NCI-H2196 (cell line): Measurements from ENCODE around the gene TJP2.

ENCODE experiments used
- DNase-seq: peaks from one replicate; lab custom pipeline; 2025; ENCODE audit not compliant: unreplicated experiment; lab: John Stamatoyannopoulos, UW

The TJP2 gene

GRCh38 chr9:69190086-69190862, 16.2 kb downstream of the TJP2 start:
- DNase-seq = no peak

GRCh38 chr9:69190863-69191181, 16.7 kb downstream of the TJP2 start:
- DNase-seq = no peak

DNA sequence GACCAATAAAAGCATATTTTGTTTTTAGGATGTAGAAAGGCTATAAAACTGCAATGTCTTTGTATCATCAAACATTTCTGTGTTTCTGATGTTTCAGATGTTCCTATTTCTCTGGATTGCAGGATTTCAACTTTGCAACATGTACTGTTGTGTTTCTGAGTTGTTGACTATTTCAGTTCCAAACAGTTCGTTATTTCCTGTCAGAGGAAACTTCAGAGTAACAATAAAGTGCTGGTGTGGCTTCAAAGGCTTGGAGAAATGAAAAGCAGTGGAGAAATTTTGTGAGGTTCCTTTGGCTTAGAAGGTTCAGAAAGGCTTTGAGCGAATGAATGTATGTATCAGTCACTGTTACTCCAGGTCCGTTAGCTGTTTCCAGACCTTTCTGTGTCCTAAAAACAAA, 17.2 kb downstream of the TJP2 start:
- DNase-seq = no peak

- no peak for DNase-seq
Observed at GRCh38 chr9:69192214-69192613, 18.1 kb downstream of the TJP2 start.

DNA sequence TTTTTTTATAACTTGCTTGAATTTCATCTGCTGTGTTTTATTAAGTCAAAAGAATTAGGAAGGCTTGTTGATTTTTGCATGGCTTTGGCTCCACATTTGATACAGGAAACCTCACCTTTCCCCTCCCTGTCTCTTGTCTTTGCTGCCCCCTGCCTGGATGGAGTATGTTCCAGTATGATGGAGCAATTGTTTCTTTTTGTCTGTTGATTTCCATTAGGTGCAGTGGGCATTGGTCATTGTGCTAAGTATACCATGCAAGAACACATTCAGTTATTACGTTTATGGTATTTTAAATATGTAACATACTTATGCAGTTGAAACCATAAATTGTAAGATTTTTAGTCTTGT, 19.6 kb downstream of the TJP2 start:
- DNase-seq = peak; percentile 20

DNA sequence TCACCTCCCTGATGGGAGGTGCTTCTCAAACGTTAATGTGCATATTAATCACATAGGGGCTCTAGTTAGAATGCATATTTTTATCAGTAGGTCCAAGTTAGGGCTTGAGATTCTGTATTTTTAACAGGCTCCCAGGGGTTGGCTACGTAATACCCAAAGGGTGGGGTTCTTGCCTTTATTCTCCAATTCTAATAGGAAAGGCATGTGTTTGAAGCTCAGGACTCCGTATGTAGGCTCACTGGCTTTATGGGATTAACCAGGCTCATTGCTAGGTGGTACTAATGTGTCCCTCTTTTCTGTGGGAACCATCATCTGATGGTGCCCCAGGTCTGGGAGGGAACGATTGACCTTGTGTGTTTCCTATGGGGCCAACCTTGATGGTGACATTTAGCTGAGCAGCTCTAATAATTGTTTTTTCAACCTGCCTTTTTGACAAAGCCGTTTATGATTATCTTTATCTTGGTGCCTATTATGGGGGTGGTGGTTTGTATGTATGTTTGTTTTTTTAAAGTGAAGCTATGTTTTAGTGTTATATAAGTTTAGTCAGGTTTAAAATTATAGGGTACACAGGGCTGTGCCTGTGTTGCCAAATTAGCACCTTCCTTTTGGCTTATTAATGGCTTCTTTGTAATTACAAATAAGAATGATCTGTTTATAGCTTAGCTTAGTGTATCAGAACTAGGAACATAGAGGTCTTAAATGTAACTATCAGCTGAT, 20.8 kb downstream of the TJP2 start:
- no peak for DNase-seq

DNA sequence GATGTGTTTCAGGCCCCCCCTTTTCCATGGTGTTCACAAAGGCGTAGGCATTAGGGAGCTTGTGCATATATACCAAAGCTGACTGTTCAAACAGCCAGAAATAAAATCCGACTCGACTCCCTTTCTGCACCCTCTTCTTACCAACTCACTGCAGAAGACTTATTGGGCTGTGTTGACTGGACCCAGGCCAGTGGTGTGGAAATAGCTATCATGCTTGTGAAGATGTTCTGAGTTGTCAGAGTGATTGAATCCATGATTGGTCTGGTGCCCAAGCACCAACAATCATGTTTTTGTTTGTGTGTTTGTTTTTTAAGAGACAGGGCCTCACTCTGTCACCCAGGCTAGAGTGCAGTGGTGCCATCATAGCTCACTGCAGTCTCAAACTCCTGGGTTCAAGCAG, 21.6 kb downstream of the TJP2 start:
- no peak for DNase-seq

DNA sequence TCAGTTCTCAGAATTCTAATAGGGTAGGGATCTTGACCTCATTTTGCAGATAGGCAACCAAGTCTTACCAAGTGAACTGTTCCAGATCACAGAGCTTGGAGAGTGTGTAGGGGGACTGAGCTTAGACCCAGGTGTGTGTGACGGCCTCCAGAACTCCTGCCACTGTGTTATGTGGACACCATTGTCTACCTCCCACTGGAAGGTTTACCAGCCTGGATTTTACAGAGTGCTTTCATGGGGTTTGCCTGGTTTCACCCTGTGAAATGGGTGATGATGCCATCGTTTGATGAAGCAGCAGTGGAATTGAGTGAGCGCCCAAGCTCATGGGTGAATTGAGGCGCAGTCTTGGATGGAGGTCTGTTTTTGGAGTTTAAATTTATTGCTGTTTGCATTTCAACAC, 23.6 kb downstream of the TJP2 start:
- no peak for DNase-seq

DNA sequence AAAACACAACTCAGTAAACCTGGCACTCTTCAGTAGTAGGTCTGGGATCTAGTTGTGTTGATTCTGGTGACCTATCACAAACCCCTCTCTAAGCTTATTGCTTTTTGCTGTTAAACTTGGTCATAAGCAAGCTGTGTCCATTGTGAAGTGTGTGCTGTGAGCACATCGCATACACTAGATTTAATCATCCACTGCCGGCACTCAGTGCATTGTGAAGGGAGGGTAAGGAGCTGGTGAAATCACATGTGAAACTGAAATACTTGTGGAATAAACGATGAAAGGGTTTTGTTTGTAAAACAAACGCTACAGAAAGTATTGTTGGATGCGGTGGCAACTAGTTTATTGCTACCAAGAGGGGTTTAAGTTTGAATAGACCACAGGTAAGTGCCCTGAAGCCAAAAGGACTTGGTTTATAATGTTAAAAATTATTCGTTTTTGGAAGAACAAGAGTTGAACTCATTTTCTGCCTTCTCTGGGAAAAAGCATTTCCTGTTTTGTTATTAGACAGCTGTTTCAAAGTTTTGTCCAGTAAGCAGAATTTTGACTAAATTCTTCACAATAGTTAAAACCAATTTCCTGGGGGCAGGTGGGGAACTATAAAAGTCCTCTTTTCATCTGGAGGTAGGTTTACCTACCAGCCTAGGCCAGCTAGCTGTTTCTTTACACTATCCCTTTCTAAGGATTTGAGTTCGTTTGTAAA, 24.6 kb downstream of the TJP2 start:
- no peak for DNase-seq

- no peak for DNase-seq
Observed at GRCh38 chr9:69199769-69200470, 25.8 kb downstream of the TJP2 start.

DNA sequence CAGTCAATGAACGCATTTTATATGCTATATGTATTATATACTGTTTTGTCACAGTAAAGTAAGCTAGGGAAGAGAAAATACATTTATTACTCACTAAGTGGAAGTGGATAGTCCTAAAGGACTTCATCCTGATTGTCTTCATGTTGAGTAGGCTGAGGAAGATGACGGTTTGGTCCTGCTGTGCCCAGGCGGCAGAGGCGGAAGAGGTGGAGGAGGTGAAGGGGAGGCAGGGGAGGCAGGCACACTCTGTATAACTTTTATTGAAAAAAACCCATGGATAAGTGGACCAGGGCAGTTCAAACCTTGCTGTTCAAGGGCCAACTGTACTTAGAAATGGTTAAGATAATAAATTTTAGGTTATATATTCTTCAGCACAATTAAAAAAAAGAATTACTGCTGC, 28.5 kb downstream of the TJP2 start:
- DNase-seq = no peak

DNA sequence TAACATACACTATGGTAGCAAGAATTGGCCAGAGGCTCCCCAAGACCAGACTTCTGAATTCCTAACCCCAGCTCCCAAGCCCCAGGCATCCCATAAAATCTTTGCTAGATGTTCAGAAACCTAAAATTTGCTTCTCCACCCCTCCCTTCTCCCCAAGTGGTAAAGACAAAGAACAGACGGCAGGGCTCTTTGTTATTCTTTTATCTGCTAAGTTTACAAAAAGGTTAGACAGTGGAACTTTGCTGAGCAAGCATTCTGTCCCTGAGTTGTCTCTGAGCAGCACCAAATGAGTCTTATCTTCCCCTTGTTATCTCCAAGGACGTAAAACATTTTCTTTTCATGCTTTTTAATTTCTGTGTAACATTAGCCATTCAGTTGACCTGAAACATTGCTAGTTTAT, 30.2 kb downstream of the TJP2 start:
- DNase-seq = no peak

DNA sequence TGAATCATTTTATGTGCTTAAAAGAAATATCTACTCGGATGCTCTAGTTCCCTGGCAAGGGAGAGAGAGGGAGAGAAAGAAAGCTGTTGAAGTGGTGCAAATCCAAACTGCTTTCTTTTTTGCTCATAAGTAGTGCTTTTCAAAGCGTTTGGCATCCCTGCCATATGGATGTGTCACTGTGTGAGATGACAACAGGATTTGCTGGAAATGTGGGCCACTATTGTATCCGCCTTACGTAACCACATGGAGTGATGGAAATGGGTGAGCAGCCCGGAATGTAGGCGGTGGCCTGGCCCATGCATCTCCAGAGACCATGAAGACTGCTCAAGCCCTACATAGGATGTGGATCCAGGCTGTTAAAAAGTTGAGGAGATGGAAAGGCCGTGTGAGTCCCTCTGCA, 30.8 kb downstream of the TJP2 start:
- DNase-seq = no peak

- DNase-seq = no peak
Observed at GRCh38 chr9:69206047-69206446, 32.0 kb downstream of the TJP2 start.

DNA sequence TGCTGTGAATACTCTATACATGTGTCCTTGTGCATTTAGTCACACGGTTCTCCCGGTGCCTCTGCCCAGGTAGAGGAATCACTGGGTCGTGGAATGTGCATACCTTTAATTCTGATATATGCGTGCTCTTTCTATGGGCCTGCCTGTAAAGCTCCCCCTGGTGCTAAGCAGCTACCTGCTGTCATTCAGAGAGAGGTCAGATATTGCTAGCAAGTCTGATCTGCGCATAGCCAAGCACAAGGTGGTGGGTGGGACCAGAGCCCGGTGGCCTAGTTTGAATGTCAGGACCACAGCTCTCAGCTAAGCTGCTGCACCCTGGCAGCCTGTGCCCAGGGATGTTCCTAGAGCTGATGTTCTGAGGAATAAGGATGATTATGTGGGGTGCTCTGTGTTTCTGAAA, 33.4 kb downstream of the TJP2 start:
- no peak for DNase-seq

- DNase-seq = no peak
Observed at GRCh38 chr9:69211424-69212036, 37.5 kb downstream of the TJP2 start.

GRCh38 chr9:69213647-69214046, 39.6 kb downstream of the TJP2 start:
- DNase-seq = no peak

DNA sequence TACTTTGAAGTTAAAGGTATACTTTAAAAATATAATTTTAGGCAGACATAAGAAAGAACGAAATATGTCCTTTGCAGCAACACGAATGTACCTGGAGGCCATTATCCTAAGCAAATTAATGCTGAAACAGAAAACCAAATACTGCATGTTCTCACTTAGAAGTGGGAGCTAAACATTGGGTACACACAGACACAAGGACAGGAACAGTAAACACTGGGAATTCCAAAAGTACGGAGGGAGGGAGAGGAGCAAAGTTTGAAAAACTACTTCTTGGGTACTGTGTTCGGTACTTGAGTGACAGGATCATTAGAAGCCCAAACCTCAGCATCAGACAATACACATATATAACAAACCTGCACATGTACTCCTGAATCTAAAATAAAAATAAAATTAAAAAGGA, 40.9 kb downstream of the TJP2 start:
- DNase-seq = no peak

DNA sequence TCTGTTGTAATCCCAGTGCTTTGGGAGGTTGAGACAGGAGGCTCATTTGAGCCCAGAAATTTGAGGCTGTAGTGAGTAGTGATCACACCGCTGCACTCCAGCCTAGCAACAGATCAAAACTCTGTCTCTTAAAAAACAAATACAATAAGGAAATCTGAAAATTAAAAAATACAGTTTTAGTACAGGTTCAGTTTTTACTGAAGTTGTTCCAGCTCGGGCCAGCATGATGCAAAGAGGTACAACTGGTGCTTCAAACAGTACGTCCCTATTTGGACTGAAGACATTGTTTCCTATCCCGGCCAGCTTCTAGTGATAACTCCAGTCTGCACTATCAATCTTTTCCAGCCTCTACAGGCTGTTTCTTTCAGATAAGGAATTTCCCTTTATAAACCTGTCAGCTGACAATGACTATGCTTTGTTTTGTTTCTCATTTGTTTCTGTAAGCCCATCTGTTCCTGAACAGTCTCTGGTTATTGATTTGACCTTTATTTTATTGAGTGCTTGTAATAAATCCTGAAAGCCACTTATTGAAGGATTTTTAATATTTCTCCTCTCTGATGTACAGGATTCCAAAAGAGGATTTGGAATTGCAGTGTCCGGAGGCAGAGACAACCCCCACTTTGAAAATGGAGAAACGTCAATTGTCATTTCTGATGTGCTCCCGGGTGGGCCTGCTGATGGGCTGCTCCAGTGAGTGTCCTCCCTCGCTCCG, 41.9 kb downstream of the TJP2 start:
- DNase-seq = no peak

DNA sequence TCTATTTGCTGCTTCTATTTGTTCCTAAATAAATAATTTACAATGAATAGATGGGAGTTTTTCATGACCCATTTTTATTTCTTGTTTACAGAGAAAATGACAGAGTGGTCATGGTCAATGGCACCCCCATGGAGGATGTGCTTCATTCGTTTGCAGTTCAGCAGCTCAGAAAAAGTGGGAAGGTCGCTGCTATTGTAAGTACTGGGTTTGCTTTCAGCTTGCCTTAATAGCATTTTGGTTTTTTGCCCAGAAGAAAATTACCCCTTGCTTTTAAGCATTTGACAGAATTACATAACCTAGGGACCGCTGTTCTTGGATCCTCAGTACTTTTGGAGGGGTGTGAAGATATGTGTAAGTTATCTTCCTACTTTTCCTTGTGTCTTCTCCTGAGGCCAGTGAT, 44.1 kb downstream of the TJP2 start:
- no peak for DNase-seq

DNA sequence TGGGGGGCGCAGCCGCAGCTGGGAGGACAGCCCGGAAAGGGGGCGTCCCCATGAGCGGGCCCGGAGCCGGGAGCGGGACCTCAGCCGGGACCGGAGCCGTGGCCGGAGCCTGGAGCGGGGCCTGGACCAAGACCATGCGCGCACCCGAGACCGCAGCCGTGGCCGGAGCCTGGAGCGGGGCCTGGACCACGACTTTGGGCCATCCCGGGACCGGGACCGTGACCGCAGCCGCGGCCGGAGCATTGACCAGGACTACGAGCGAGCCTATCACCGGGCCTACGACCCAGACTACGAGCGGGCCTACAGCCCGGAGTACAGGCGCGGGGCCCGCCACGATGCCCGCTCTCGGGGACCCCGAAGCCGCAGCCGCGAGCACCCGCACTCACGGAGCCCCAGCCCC, 47.0 kb downstream of the TJP2 start:
- DNase-seq = no peak
